ENCODE measurements around the gene SLC45A3. TPM values are rescaled to one million over a fixed set of nuclear protein-coding genes. Genes with fewer than 3 reads are reported as not detected.

SLC45A3 gene
- polyA plus RNA-seq, 4 donors = 8.2 to 11.1 (median 8.7) TPM

GRCh38 chr1:205610901-205611466 lies 69.3 kb downstream of the SLC45A3 start:
- DNase-seq (ENCODE audit: low read depth in 4 of 4, low spot score in 2 of 4) = no peak

GRCh38 chr1:205610036-205610435 lies 70.3 kb downstream of the SLC45A3 start:
- no peak for DNase-seq (ENCODE audit: low read depth in 4 of 4, low spot score in 2 of 4)

Other genes with a start within 250 kb of the SLC45A3 start
- 1 to 10 TPM; 1.6 to 4.1 (median 2.4) TPM for gene BLACAT1, start 224.5 kb downstream of the SLC45A3 start, polyA plus RNA-seq (ENCODE audit: insufficient read length in 4 of 4)
- gene CDK18, start 175.8 kb downstream of the SLC45A3 start, polyA plus RNA-seq (ENCODE audit: insufficient read length in 4 of 4) = 10 to 100 TPM; 18.9 to 39.5 (median 29.7) TPM
- gene ELK4, start 48.5 kb downstream of the SLC45A3 start, polyA plus RNA-seq (ENCODE audit: insufficient read length in 4 of 4) = 10 to 100 TPM; 13.7 to 26.0 (median 18.0) TPM
- 100 to 1,000 TPM; 370 to 432 (median 416) TPM for gene NUCKS1, start 69.7 kb upstream of the SLC45A3 start, polyA plus RNA-seq (ENCODE audit: insufficient read length in 4 of 4)
- 10 to 100 TPM; 22.1 to 40.6 (median 30.5) TPM for gene RAB29, start 95.0 kb upstream of the SLC45A3 start, polyA plus RNA-seq (ENCODE audit: insufficient read length in 4 of 4)
- gene SLC41A1, start 132.7 kb upstream of the SLC45A3 start, polyA plus RNA-seq (ENCODE audit: insufficient read length in 4 of 4) = 10 to 100 TPM; 24.5 to 34.0 (median 30.7) TPM
- 1 to 10 TPM in 3 of 4 donors, under 1 TPM in 1; 0.24 to 4.1 (median 2.2) TPM for gene PM20D1, start 169.6 kb upstream of the SLC45A3 start, polyA plus RNA-seq (ENCODE audit: insufficient read length in 4 of 4)

Measured in left renal cortex interstitium (tissue), 4 donors.